Endodermal cell (in vitro differentiated cells): ENCODE results near the gene TMEM143. TPM values are rescaled to one million over a fixed set of nuclear protein-coding genes. Genes with fewer than 3 reads are reported as not detected.
A peak's percentile ranks its signal among the peaks of the same experiment; 100 is the strongest.

Source experiments
- DNase-seq: peaks from one replicate; pipeline ENCODE4 v3.0.0-alpha.2; 2017
- H3K27ac ChIP-seq: 2 replicates; pipeline ENCODE4 v1.5.1; 2013; ENCODE audit warnings: mild to moderate bottlenecking, low read depth, low read length, moderate library complexity
- H3K27me3 ChIP-seq: 2 replicates; pipeline ENCODE4 v1.6.1; 2013; ENCODE audit warnings: mild to moderate bottlenecking, low read length, moderate library complexity; ENCODE audit not compliant: insufficient read depth, control insufficient read depth, poor library complexity, severe bottlenecking
- H3K36me3 ChIP-seq: 2 replicates; pipeline ENCODE4 v1.7.0; 2013; ENCODE audit warnings: mild to moderate bottlenecking, low read length, moderate library complexity; ENCODE audit not compliant: control insufficient read depth, insufficient read depth
- H3K4me1 ChIP-seq: one replicate; pipeline ENCODE4 v1.7.0; 2013; ENCODE audit warnings: low read length; ENCODE audit not compliant: control insufficient read depth, insufficient read depth
- H3K4me3 ChIP-seq: 2 replicates; pipeline ENCODE4 v1.5.1; 2013; ENCODE audit warnings: mild to moderate bottlenecking, low read length, moderate library complexity
- H3K9ac ChIP-seq: 2 replicates; pipeline ENCODE4 v1.6.1; 2013; ENCODE audit warnings: mild to moderate bottlenecking, low read length, moderate library complexity; ENCODE audit not compliant: poor library complexity, severe bottlenecking; ENCODE audit errors: extremely low read depth
- H3K9me3 ChIP-seq: 2 replicates; pipeline ENCODE4 v1.6.1; 2013; ENCODE audit warnings: mild to moderate bottlenecking, low read length, moderate library complexity; ENCODE audit not compliant: control insufficient read depth
- H3K27ac Mint-ChIP-seq: 2 replicates; pipeline ENCODE4 v1.8.0; 2020; ENCODE audit warnings: mixed read lengths
- H3K27me3 Mint-ChIP-seq: 2 replicates; pipeline ENCODE4 v1.8.0; 2021; ENCODE audit warnings: mild to moderate bottlenecking, mixed read lengths; ENCODE audit not compliant: insufficient read depth
- H3K36me3 Mint-ChIP-seq: 2 replicates; pipeline ENCODE4 v1.8.0; 2020; ENCODE audit warnings: low read depth, mixed read lengths
- H3K4me1 Mint-ChIP-seq: 2 replicates; pipeline ENCODE4 v1.8.0; 2020; ENCODE audit warnings: mixed read lengths
- H3K4me3 Mint-ChIP-seq: 2 replicates; pipeline ENCODE4 v1.8.0; 2020; ENCODE audit warnings: mild to moderate bottlenecking, moderate library complexity, mixed read lengths
- H3K9me3 Mint-ChIP-seq: 2 replicates; pipeline ENCODE4 v1.8.0; 2020; ENCODE audit warnings: mild to moderate bottlenecking, mixed read lengths
- WGBS, 2 experiments: methylation state at CpG; one replicate each; pipeline versions ENCODE4 v1.1.5 to v1.1.7; 2013; ENCODE audit warnings: missing lambda C conversion rate in 2 of 2, mixed read lengths in 1 of 2; ENCODE audit not compliant: insufficient coverage in 1 of 2, insufficient read length in 1 of 2; 5-methylcytosine and 5-hydroxymethylcytosine counted together
- total RNA-seq, 2 donors: library from RNA; stranded (reverse); fragmentation: NEBNext Ultra II Directional in 1 of 2; extraction: Animal tissue kit (Norgen Biotek cat#: 25700) in 1 of 2; gene quantifications; 2 replicates in 1 of 2; 3 replicates in 1 of 2; pipeline ENCODE4 v1.2.1, GENCODE V29; 2021
- TF ChIP-seq, protein P1 (sequence below): fragments of 200-600 bp; sonication (generic); conservative IDR thresholded peaks from 2 replicates; pipeline ENCODE4 v1.5.0; 2021; ENCODE audit warnings: antibody characterized with exemption, mild to moderate bottlenecking

TMEM143 gene
- total RNA-seq, 2 donors from 2014 or later, result 13.9 to 19.1 TPM

GRCh38 chr19:48332662-48333466 lies 30.9 kb downstream of the TMEM143 start:
- Histone ChIP-seq H3K4me1 (no peaks in the 10 kb centered on the region), H3K36me3 (no peaks in the 10 kb centered on the region), H3K27me3 (no peaks in the 10 kb centered on the region), H3K27ac (no peak overlapping the region), H3K9me3 (peaks cover 7% of the 10 kb centered on the region), H3K4me3 (peak overlapping the region; percentile 56), H3K9ac (no peak overlapping the region)
- DNase-seq, result peak; percentile 93
- peak overlapping the region; percentile 19 for H3K27ac Mint-ChIP-seq
- H3K4me3 Mint-ChIP-seq, result peak overlapping the region; percentile 62
- 25 to 35% methylated on average over 19 to 25 of the region's 25 CpGs for WGBS, 2 experiments
- TF ChIP-seq, protein P1, sequence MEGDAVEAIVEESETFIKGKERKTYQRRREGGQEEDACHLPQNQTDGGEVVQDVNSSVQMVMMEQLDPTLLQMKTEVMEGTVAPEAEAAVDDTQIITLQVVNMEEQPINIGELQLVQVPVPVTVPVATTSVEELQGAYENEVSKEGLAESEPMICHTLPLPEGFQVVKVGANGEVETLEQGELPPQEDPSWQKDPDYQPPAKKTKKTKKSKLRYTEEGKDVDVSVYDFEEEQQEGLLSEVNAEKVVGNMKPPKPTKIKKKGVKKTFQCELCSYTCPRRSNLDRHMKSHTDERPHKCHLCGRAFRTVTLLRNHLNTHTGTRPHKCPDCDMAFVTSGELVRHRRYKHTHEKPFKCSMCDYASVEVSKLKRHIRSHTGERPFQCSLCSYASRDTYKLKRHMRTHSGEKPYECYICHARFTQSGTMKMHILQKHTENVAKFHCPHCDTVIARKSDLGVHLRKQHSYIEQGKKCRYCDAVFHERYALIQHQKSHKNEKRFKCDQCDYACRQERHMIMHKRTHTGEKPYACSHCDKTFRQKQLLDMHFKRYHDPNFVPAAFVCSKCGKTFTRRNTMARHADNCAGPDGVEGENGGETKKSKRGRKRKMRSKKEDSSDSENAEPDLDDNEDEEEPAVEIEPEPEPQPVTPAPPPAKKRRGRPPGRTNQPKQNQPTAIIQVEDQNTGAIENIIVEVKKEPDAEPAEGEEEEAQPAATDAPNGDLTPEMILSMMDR, result no peak
- peaks cover 4% of the 10 kb centered on the region for H3K9me3 Mint-ChIP-seq
- peaks cover 14% of the 10 kb centered on the region for H3K27me3 Mint-ChIP-seq
- H3K4me1 Mint-ChIP-seq, result peaks cover 22% of the 10 kb centered on the region
- no peaks in the 10 kb centered on the region for H3K36me3 Mint-ChIP-seq

DNA sequence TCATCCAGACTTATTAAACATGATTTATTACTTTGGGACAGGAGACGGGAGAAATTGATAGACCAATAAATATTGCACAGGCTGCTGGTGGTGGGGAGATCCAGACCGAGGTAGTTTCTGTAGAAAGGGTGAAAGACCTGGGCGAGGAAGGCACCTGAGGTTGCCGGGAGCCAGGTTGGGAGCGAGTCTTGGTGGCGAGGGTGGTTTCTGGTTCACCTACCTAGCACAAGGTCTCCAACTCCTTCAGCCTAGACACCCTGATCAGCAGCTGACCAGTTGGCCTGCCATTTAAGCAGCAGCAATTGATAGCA lies 31.4 kb downstream of the TMEM143 start:
- TF ChIP-seq, protein P1, result no peak
- H3K36me3 ChIP-seq, result no peaks in the 10 kb centered on the region
- H3K4me1 ChIP-seq, result no peaks in the 10 kb centered on the region
- peak overlapping the region; percentile 19 for H3K27ac Mint-ChIP-seq
- DNase-seq, result no peak
- peaks cover 7% of the 10 kb centered on the region for H3K9me3 ChIP-seq
- H3K4me1 Mint-ChIP-seq, result peaks cover 22% of the 10 kb centered on the region
- H3K9ac ChIP-seq, result no peak overlapping the region
- H3K4me3 Mint-ChIP-seq, result peak overlapping the region; percentile 62
- peaks cover 4% of the 10 kb centered on the region for H3K9me3 Mint-ChIP-seq
- no peaks in the 10 kb centered on the region for H3K36me3 Mint-ChIP-seq
- H3K27me3 ChIP-seq, result no peaks in the 10 kb centered on the region
- H3K27me3 Mint-ChIP-seq, result peaks cover 15% of the 10 kb centered on the region
- H3K4me3 ChIP-seq, result peak overlapping the region; percentile 56
- H3K27ac ChIP-seq, result no peak overlapping the region
- 85 to 90% methylated on average over 4 to 6 of the region's 6 CpGs for whole genome bisulfite sequencing, 2 experiments

GRCh38 chr19:48330012-48330681 lies 33.6 kb downstream of the TMEM143 start:
- H3K9me3 Mint-ChIP-seq, result peaks cover 4% of the 10 kb centered on the region
- H3K4me1 Mint-ChIP-seq, result peaks cover 27% of the 10 kb centered on the region
- Histone ChIP-seq H3K9me3 (peaks cover 7% of the 10 kb centered on the region), H3K4me1 (peaks cover 4% of the 10 kb centered on the region), H3K27ac (no peak overlapping the region), H3K27me3 (no peaks in the 10 kb centered on the region), H3K9ac (no peak overlapping the region), H3K36me3 (no peaks in the 10 kb centered on the region), H3K4me3 (no peak overlapping the region)
- 76 to 86% methylated on average over 35 to 41 of the region's 41 CpGs for WGBS, 2 experiments
- H3K4me3 Mint-ChIP-seq, result peak overlapping the region; percentile 78
- DNase-seq, result peak; percentile 94
- peaks cover 29% of the 10 kb centered on the region for H3K27me3 Mint-ChIP-seq
- H3K36me3 Mint-ChIP-seq, result no peaks in the 10 kb centered on the region
- H3K27ac Mint-ChIP-seq, result peak overlapping the region; percentile 93
- TF ChIP-seq, protein P1, result peak; percentile 52
